Measurements from ENCODE around the gene HSD17B1.
A peak's percentile ranks its signal among the peaks of the same experiment; 100 is the strongest.

GRCh38 chr17:42547698-42548069 is 5.0 kb upstream of the HSD17B1 start:
- TF ChIP-seq CTCF (IDR thresholded peaks at IDR 0.05) (no peak), POLR2AphosphoS5 (IDR thresholded peaks at IDR 0.05) (no peak), POLR2A (IDR thresholded peaks at IDR 0.05) (peak in 1 of 4 donors; percentile 16), EP300 (IDR thresholded peaks at IDR 0.05) (no peak)

Measured in upper lobe of left lung (tissue), 4 donors.